Astrocyte (in vitro differentiated cells and primary cell): ENCODE measurements around the gene TMEM184B. TPM values are rescaled to one million over a fixed set of nuclear protein-coding genes. Genes with fewer than 3 reads are reported as not detected.

ENCODE experiments used
- DNase-seq: peaks from one replicate; pipeline ENCODE4 v3.0.0-alpha.2; 2010; ENCODE audit warnings: low read depth
- FAIRE-seq: peaks from 2 replicates; lab custom pipeline; 2011; peaks lifted over from hg19 to GRCh38; lab: Jason Lieb, UNC
- H2AFZ ChIP-seq: 2 replicates; pipeline ENCODE4 v1.6.0; 2012; ENCODE audit warnings: low read depth, low read length, inconsistent platforms
- H3K27ac ChIP-seq: 2 replicates; pipeline ENCODE4 v1.5.1; 2011; ENCODE audit warnings: low read depth, low read length, inconsistent platforms
- H3K27me3 ChIP-seq: 2 replicates; pipeline ENCODE4 v1.6.0; 2011; ENCODE audit warnings: low read length, inconsistent platforms; ENCODE audit not compliant: insufficient read depth
- H3K36me3 ChIP-seq: 2 replicates; pipeline ENCODE4 v1.5.1; 2011; ENCODE audit warnings: low read length, inconsistent platforms; ENCODE audit not compliant: insufficient read depth
- H3K4me1 ChIP-seq: 2 replicates; pipeline ENCODE4 v1.5.1; 2011; ENCODE audit warnings: low read length, inconsistent platforms; ENCODE audit not compliant: insufficient read depth
- H3K4me2 ChIP-seq: 2 replicates; pipeline ENCODE4 v1.6.0; 2012; ENCODE audit warnings: low read length, inconsistent platforms
- H3K4me3 ChIP-seq: 2 replicates; pipeline ENCODE4 v1.5.1; 2011; ENCODE audit warnings: low read depth, mild to moderate bottlenecking, low read length, inconsistent platforms; ENCODE audit not compliant: insufficient read depth
- H3K79me2 ChIP-seq: 2 replicates; pipeline ENCODE4 v1.6.0; 2012; ENCODE audit warnings: mild to moderate bottlenecking, low read length, inconsistent platforms; ENCODE audit not compliant: insufficient read depth
- H3K9ac ChIP-seq: 2 replicates; pipeline ENCODE4 v1.6.0; 2012; ENCODE audit warnings: mild to moderate bottlenecking, low read length, inconsistent platforms
- H3K9me3 ChIP-seq: 2 replicates; pipeline ENCODE4 v1.5.1; 2012; ENCODE audit warnings: low read depth, mild to moderate bottlenecking, low read length, inconsistent platforms; ENCODE audit not compliant: insufficient read depth
- H4K20me1 ChIP-seq: 2 replicates; pipeline ENCODE4 v1.6.0; 2012; ENCODE audit warnings: low read length, inconsistent platforms; ENCODE audit not compliant: insufficient read depth
- H3K27ac Mint-ChIP-seq: one replicate; pipeline ENCODE4 v1.8.0; 2021; ENCODE audit warnings: mild to moderate bottlenecking, mixed read lengths; ENCODE audit not compliant: unreplicated experiment
- H3K27me3 Mint-ChIP-seq: one replicate; pipeline ENCODE4 v1.8.0; 2021; ENCODE audit warnings: low read depth, mixed read lengths; ENCODE audit not compliant: unreplicated experiment
- H3K36me3 Mint-ChIP-seq: one replicate; pipeline ENCODE4 v1.8.0; 2021; ENCODE audit warnings: low read depth, mixed read lengths; ENCODE audit not compliant: unreplicated experiment
- H3K4me1 Mint-ChIP-seq: one replicate; pipeline ENCODE4 v1.8.0; 2021; ENCODE audit warnings: low read depth, mixed read lengths; ENCODE audit not compliant: unreplicated experiment
- H3K4me3 Mint-ChIP-seq: one replicate; pipeline ENCODE4 v1.8.0; 2021; ENCODE audit warnings: mild to moderate bottlenecking, moderate library complexity, mixed read lengths; ENCODE audit not compliant: unreplicated experiment
- H3K9me3 Mint-ChIP-seq: one replicate; pipeline ENCODE4 v1.8.0; 2021; ENCODE audit warnings: mild to moderate bottlenecking, mixed read lengths; ENCODE audit not compliant: unreplicated experiment
- CTCF ChIP-seq: IDR thresholded peaks from 2 replicates; pipeline ENCODE4 v1.5.1; 2011; ENCODE audit warnings: low read depth, mild to moderate bottlenecking, inconsistent platforms, low read length, moderate library complexity; ENCODE audit not compliant: insufficient read depth
- EZH2 ChIP-seq: IDR thresholded peaks from 2 replicates; pipeline ENCODE4 v1.6.1; 2012; ENCODE audit warnings: mild to moderate bottlenecking, low read length, inconsistent platforms; ENCODE audit not compliant: insufficient read depth
- total RNA-seq: library from RNA; stranded (reverse); gene quantifications from 2 replicates; pipeline ENCODE4 v1.2.1, GENCODE V29; 2021

Gene TMEM184B
- total RNA-seq, 1 donor from 2014 or later = 109 TPM

GRCh38 chr22:38257650-38258250 is 15.1 kb downstream of the TMEM184B start:
- TF ChIP-seq CTCF = no peak
- TF ChIP-seq EZH2 = no peak
- no peaks in the 10 kb centered on the region for H3K36me3 ChIP-seq

GRCh38 chr22:38257181-38257580 is 15.6 kb downstream of the TMEM184B start:
- H3K27ac ChIP-seq = peak overlapping the region; percentile 51
- H3K4me1 ChIP-seq = peaks cover 33% of the 10 kb centered on the region
- DNase-seq = peak; percentile 76
- TF ChIP-seq CTCF = no peak
- no peak for TF ChIP-seq EZH2
- H4K20me1 ChIP-seq = peaks cover 79% of the 10 kb centered on the region
- H3K4me2 ChIP-seq = peak overlapping the region; percentile 66
- peak overlapping the region; percentile 26 for H3K4me3 ChIP-seq
- Mint-ChIP-seq H3K36me3 (peaks cover 7% of the 10 kb centered on the region), H3K9me3 (no peaks in the 10 kb centered on the region), H3K27me3 (no peaks in the 10 kb centered on the region), H3K4me1 (peaks cover 17% of the 10 kb centered on the region), H3K4me3 (no peak overlapping the region), H3K27ac (peak overlapping the region; percentile 47)
- no peaks in the 10 kb centered on the region for H3K27me3 ChIP-seq
- H3K36me3 ChIP-seq = no peaks in the 10 kb centered on the region
- no peak overlapping the region for H2AFZ ChIP-seq
- H3K9me3 ChIP-seq = no peaks in the 10 kb centered on the region
- peak; percentile 70 for FAIRE-seq
- H3K79me2 ChIP-seq = peaks cover 97% of the 10 kb centered on the region
- H3K9ac ChIP-seq = peak overlapping the region; percentile 48

More at GRCh38 chr22:38257650-38258250, 15.1 kb downstream of the TMEM184B start:
- H3K4me3 Mint-ChIP-seq = no peak overlapping the region
- H3K4me1 Mint-ChIP-seq = peaks cover 17% of the 10 kb centered on the region
- no peaks in the 10 kb centered on the region for H3K9me3 Mint-ChIP-seq
- no peaks in the 10 kb centered on the region for H3K9me3 ChIP-seq
- H3K36me3 Mint-ChIP-seq = peaks cover 10% of the 10 kb centered on the region
- peaks cover 33% of the 10 kb centered on the region for H3K4me1 ChIP-seq
- no peak for DNase-seq
- H3K27me3 ChIP-seq = no peaks in the 10 kb centered on the region
- H3K4me3 ChIP-seq = peak overlapping the region; percentile 26
- H3K9ac ChIP-seq = peak overlapping the region; percentile 48
- no peak for FAIRE-seq
- peaks cover 79% of the 10 kb centered on the region for H4K20me1 ChIP-seq
- H3K27me3 Mint-ChIP-seq = no peaks in the 10 kb centered on the region
- H3K27ac Mint-ChIP-seq = no peak overlapping the region
- H3K79me2 ChIP-seq = peaks cover 97% of the 10 kb centered on the region
- no peak overlapping the region for H2AFZ ChIP-seq
- H3K4me2 ChIP-seq = peak overlapping the region; percentile 66
- H3K27ac ChIP-seq = peak overlapping the region; percentile 51

GRCh38 chr22:38255697-38256096 is 17.1 kb downstream of the TMEM184B start:
- H3K79me2 ChIP-seq = peaks cover 97% of the 10 kb centered on the region
- TF ChIP-seq CTCF (no peak), EZH2 (no peak)
- DNase-seq (no peak), FAIRE-seq (peak; percentile 76)
- no peak overlapping the region for H3K4me3 ChIP-seq
- no peaks in the 10 kb centered on the region for H3K27me3 ChIP-seq
- peaks cover 22% of the 10 kb centered on the region for H3K4me1 ChIP-seq
- Mint-ChIP-seq H3K27me3 (no peaks in the 10 kb centered on the region), H3K27ac (no peak overlapping the region), H3K36me3 (peaks cover 2% of the 10 kb centered on the region), H3K4me3 (no peak overlapping the region), H3K9me3 (no peaks in the 10 kb centered on the region), H3K4me1 (peaks cover 14% of the 10 kb centered on the region)
- no peak overlapping the region for H2AFZ ChIP-seq
- H3K9me3 ChIP-seq = no peaks in the 10 kb centered on the region
- peaks cover 79% of the 10 kb centered on the region for H4K20me1 ChIP-seq
- no peak overlapping the region for H3K9ac ChIP-seq
- H3K36me3 ChIP-seq = no peaks in the 10 kb centered on the region
- no peak overlapping the region for H3K4me2 ChIP-seq
- H3K27ac ChIP-seq = no peak overlapping the region
